ENCODE measurements around the gene EPM2A.

DNA sequence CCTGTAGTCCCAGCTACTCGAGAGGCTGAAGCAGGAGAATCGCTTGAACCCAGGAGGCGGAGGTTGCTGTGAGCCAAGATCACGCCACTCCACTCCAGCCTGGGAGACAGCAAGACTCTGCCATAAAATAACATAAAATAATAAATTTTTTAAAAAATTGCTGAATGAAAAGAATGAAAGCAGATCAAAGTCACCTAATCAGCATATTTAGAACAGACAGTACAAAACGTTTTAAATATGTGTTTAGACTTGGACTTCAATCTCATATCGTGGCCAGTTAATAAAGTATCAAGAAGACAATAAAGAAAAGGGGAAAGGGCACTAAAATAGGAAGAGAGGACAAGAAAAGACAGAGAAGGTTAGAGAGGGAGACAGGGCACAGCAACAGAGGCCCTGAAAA lies 74.6 kb downstream of the EPM2A start:
- TF ChIP-seq, protein P1, sequence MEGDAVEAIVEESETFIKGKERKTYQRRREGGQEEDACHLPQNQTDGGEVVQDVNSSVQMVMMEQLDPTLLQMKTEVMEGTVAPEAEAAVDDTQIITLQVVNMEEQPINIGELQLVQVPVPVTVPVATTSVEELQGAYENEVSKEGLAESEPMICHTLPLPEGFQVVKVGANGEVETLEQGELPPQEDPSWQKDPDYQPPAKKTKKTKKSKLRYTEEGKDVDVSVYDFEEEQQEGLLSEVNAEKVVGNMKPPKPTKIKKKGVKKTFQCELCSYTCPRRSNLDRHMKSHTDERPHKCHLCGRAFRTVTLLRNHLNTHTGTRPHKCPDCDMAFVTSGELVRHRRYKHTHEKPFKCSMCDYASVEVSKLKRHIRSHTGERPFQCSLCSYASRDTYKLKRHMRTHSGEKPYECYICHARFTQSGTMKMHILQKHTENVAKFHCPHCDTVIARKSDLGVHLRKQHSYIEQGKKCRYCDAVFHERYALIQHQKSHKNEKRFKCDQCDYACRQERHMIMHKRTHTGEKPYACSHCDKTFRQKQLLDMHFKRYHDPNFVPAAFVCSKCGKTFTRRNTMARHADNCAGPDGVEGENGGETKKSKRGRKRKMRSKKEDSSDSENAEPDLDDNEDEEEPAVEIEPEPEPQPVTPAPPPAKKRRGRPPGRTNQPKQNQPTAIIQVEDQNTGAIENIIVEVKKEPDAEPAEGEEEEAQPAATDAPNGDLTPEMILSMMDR (conservative IDR thresholded peaks at IDR 0.05), result no peak
- TF ChIP-seq EZH2 (IDR thresholded peaks at IDR 0.05; ENCODE audit: low read depth), result no peak
